Erythroblast (primary cell): ENCODE measurements around the gene TUBAL3.

Source experiments
- DNase-seq, 2 experiments: peaks; one replicate each; lab custom pipeline; 2025; lab: John Stamatoyannopoulos, UW
- GATA1 ChIP-seq: IDR thresholded peaks from 2 replicates; pipeline ENCODE4 v1.6.1; 2011; ENCODE audit warnings: low read depth, mild to moderate bottlenecking, control low read depth, low read length, moderate library complexity
- POLR2A ChIP-seq: IDR thresholded peaks from 2 replicates; pipeline ENCODE4 v1.6.1; 2011; ENCODE audit warnings: mild to moderate bottlenecking, low read length

TUBAL3 gene

GRCh38 chr10:5376450-5376849, 28.2 kb downstream of the TUBAL3 start:
- DNase-seq = no peak
- TF ChIP-seq GATA1 (no peak), POLR2A (no peak)

GRCh38 chr10:5373891-5374611, 30.6 kb downstream of the TUBAL3 start:
- DNase-seq = no peak
- TF ChIP-seq GATA1 = no peak

DNA sequence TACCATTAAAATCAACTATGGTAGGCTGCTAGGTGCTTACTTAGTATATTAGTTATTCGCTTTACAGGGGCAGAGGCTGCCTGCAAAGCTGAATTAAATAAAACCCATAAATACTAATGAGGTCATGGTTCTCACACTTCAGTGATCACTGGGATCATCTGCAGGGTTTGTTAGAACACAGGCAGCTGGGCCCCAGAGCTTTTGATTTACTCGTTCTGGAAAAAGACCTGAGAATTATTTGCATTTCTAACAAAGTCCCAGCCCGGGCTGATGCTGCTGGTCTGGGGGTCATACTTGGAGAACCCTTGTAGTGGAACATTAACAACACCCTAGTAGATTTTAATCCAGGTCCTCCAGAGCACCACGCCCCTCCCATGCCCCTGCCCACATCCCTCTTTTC, 31.3 kb downstream of the TUBAL3 start:
- no peak for TF ChIP-seq GATA1
- TF ChIP-seq POLR2A = no peak

GRCh38 chr10:5370493-5371352, 33.9 kb downstream of the TUBAL3 start:
- peak in 1 of 2 experiments; percentile 5 for DNase-seq

More for the DNA sequence above, 31.3 kb downstream of the TUBAL3 start:
- DNase-seq = no peak

GRCh38 chr10:5369362-5370158, 35.1 kb downstream of the TUBAL3 start:
- no peak for DNase-seq
- TF ChIP-seq GATA1 = no peak
- TF ChIP-seq POLR2A = no peak

More at GRCh38 chr10:5370493-5371352, 33.9 kb downstream of the TUBAL3 start:
- TF ChIP-seq GATA1 (no peak), POLR2A (no peak)

DNA sequence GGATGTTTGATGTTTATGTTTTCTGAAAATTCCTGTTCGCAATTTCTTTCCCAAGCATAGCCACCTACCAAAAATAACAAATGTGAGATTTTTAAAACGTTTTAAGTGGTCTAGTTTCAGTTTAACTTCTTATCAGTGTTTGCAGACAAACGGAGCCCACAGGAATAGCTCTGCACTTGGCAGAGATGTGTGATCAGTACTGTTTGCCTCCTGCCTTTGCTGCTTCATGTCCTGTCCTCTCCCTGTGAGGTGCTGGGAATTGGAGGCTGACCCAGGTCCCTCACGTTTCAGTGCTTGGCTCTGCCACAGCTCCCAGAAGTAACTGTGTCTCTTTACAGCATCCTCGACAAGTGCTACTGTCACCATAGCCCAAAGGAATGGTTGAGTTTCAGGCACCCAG, 38.7 kb downstream of the TUBAL3 start:
- DNase-seq = no peak
- TF ChIP-seq POLR2A = no peak
- TF ChIP-seq GATA1 = no peak

DNA sequence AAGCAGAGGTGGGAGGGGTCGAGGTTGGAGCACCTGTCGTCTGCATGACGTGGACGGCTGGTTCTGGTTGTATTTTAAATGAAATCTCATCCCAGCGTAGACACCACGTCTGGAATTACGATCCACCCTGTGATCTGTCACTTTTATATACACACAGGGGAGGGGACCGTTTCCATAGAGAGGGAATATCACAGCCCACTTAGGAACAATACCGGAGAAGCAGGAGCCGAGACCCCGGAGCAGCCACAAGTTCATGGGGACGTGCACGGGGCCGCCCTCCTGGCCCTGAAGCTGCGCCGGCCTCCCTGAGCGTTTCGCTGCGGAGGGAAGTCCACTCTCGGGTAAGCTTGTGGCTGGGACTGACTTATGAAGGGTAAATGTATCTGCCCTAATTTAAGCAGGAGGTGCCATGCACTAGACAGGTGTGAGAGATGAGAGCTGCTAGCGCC, 39.7 kb downstream of the TUBAL3 start, which contains the start of gene UCN3:
TSS of gene UCN3 (plus strand) at position 77 of the 449 bp plus-strand sequence. CDS start 8,755 bp downstream, outside the sequence.
- TF ChIP-seq POLR2A (no peak), GATA1 (no peak)

DNA sequence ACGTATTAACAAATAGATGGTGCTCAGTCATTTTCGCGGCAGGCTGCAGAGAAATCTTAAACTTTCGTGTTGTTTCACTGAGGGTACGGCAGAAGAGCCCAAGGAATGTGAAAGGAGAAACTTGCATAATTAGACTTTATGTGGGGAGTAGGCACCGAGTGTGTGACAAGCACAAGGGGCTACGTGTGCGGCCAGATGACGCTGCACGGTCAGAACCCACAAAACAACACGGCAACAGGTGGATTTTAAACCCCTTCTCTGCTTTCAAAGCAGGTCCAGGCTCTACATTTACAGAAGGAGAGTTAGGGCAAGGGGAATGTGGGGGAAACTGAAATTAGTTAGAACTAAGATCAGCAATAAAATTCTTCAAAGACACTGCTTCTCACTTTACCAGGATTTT, 40.3 kb downstream of the TUBAL3 start:
- no peak for DNase-seq
- no peak for TF ChIP-seq GATA1
- TF ChIP-seq POLR2A = no peak

More for the DNA sequence above, 39.7 kb downstream of the TUBAL3 start, which contains the start of gene UCN3:
- no peak for DNase-seq

DNA sequence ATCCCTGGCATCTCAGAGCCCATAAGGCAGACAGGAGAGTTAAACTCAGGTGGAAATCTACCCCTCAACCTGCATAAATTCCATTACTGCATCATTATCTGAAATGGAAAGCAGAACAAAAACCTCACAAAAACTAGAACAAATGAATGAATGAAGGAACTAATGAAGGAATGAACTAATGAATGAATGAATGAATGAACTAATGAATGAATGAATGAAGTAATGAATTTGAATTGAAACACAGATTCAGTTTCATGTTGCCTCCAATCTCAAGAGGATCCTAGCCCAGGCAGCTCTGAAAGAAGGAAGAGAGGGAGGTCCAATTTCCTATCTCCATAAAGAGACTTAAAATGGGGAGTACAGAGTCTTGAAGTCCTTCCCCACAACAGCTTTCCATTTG, 41.8 kb downstream of the TUBAL3 start:
- TF ChIP-seq GATA1 (no peak), POLR2A (no peak)
- DNase-seq = no peak

DNA sequence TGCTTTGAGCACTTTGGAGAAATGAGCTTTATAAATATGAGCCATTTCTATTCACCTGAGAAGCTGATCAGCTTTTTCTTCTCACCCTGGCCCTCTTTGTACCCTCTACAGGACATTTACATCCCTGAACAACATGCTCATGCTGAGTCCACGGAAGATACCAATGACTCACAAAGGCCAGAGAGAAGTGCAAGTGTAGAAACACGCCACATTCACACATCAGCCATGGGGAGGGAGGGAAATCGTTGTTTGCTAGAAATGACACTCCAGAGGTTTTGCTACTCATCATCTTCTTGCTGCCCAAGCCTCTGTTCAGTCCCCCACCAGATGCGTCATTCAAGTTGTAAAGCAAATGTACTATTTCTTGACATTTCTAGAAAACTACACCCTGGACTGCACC, 42.7 kb downstream of the TUBAL3 start:
- DNase-seq = no peak
- TF ChIP-seq GATA1 (no peak), POLR2A (no peak)

- TF ChIP-seq GATA1 (no peak), POLR2A (no peak)
These were observed 44.2 kb downstream of the TUBAL3 start for GRCh38 chr10:5360318-5360915.

GRCh38 chr10:5356302-5356763, 48.3 kb downstream of the TUBAL3 start:
- no peak for DNase-seq

More at GRCh38 chr10:5360318-5360915, 44.2 kb downstream of the TUBAL3 start:
- DNase-seq = no peak

More at GRCh38 chr10:5356302-5356763, 48.3 kb downstream of the TUBAL3 start:
- TF ChIP-seq POLR2A (no peak), GATA1 (no peak)
